Bronchial epithelial cell (primary cell): Measurements from ENCODE around the gene TGM5. TPM values are rescaled to one million over a fixed set of nuclear protein-coding genes. Genes with fewer than 3 reads are reported as not detected.

Experiments
- DNase-seq: peaks from one replicate; pipeline ENCODE4 v3.0.0-alpha.2; 2010; ENCODE audit warnings: low read depth
- FAIRE-seq: peaks from 2 replicates; lab custom pipeline; 2011; peaks lifted over from hg19 to GRCh38; lab: Jason Lieb, UNC
- H3K27me3 ChIP-seq: 2 replicates; pipeline ENCODE4 v1.5.1; 2011; ENCODE audit warnings: low read length; ENCODE audit not compliant: control insufficient read depth, insufficient read depth
- H3K36me3 ChIP-seq: 2 replicates; pipeline ENCODE4 v1.5.1; 2011; ENCODE audit warnings: low read length; ENCODE audit not compliant: control insufficient read depth, insufficient read depth
- H3K4me3 ChIP-seq: 2 replicates; pipeline ENCODE4 v1.5.1; 2011; ENCODE audit warnings: mild to moderate bottlenecking, low read depth, low read length, control low read depth
- total RNA-seq: library from RNA; depleted of rRNA; stranded (reverse); fragments of >200 nt; gene quantifications from 2 replicates; pipeline ENCODE4 v1.2.1, GENCODE V29; 2014
- TF ChIP-seq, protein P1 (sequence below): IDR thresholded peaks from 2 replicates; pipeline ENCODE4 v1.5.1; 2011; ENCODE audit warnings: mild to moderate bottlenecking, moderate library complexity, low read length, control low read depth, inconsistent platforms; ENCODE audit not compliant: insufficient read depth, severe bottlenecking

TGM5 gene
- total RNA-seq, 1 donor from 2014 or later = under 0.01 TPM

- no peak for FAIRE-seq
- TF ChIP-seq, protein P1, sequence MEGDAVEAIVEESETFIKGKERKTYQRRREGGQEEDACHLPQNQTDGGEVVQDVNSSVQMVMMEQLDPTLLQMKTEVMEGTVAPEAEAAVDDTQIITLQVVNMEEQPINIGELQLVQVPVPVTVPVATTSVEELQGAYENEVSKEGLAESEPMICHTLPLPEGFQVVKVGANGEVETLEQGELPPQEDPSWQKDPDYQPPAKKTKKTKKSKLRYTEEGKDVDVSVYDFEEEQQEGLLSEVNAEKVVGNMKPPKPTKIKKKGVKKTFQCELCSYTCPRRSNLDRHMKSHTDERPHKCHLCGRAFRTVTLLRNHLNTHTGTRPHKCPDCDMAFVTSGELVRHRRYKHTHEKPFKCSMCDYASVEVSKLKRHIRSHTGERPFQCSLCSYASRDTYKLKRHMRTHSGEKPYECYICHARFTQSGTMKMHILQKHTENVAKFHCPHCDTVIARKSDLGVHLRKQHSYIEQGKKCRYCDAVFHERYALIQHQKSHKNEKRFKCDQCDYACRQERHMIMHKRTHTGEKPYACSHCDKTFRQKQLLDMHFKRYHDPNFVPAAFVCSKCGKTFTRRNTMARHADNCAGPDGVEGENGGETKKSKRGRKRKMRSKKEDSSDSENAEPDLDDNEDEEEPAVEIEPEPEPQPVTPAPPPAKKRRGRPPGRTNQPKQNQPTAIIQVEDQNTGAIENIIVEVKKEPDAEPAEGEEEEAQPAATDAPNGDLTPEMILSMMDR = no peak
- DNase-seq = no peak
- H3K27me3 ChIP-seq = no peaks in the 10 kb centered on the region
- no peak overlapping the region for H3K4me3 ChIP-seq
- H3K36me3 ChIP-seq = no peaks in the 10 kb centered on the region
Measured at GRCh38 chr15:43249236-43249635, 17.5 kb downstream of the TGM5 start.

GRCh38 chr15:43246261-43246774 is 20.4 kb downstream of the TGM5 start:
- H3K4me3 ChIP-seq = no peak overlapping the region
- FAIRE-seq = no peak
- no peaks in the 10 kb centered on the region for H3K27me3 ChIP-seq
- no peak for DNase-seq
- no peaks in the 10 kb centered on the region for H3K36me3 ChIP-seq
- TF ChIP-seq, protein P1 = no peak

DNA sequence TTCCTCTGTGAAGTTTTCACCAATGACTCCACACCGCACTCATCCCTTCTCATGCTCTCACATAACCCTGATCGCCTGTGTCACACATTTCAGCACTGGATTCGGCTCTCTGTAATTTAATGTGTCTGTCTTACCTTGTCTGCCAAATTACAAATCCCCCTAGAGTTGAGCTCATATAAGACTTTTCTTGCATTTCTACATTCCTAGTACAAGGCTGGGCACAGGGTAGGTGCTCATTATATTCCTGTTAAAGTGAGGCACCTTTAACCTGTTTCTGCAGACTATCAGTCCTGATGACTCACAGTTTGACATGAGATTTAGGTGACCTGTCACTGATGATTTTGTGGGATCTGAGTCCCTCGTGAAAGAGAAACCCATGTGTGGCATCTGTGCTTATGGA is 22.6 kb downstream of the TGM5 start:
- FAIRE-seq (peak; percentile 88), DNase-seq (no peak)
- Histone ChIP-seq H3K27me3 (peaks cover 2% of the 10 kb centered on the region), H3K4me3 (no peak overlapping the region), H3K36me3 (no peaks in the 10 kb centered on the region)
- TF ChIP-seq, protein P1 = no peak

- Histone ChIP-seq H3K27me3 (peaks cover 2% of the 10 kb centered on the region), H3K4me3 (no peak overlapping the region), H3K36me3 (no peaks in the 10 kb centered on the region)
- FAIRE-seq = peak; percentile 75
- DNase-seq = peak; percentile 21
- TF ChIP-seq, protein P1 = no peak
Measured at GRCh38 chr15:43243020-43243645, 23.6 kb downstream of the TGM5 start.

DNA sequence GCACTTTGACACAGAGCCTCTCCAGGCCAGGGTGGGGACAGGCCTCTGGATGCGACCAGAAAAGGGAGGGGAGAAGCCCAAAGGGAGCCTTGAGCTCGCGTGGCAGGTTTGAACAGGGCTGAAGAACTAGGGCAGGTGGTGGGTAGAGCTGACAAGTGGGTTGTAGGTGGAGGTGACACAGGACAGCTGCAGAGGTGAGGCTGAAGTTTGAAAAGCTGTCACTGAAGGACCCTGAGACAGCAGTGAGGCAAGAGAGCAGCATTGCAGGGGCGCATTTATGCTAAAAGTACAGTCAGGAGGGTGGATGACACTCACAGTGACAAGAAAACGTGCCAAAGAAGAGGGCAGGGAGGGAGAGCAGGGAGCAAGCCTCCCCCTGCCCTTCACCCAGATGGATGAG is 24.1 kb downstream of the TGM5 start:
- FAIRE-seq = no peak

More for the DNA sequence above, 24.1 kb downstream of the TGM5 start:
- no peaks in the 10 kb centered on the region for H3K36me3 ChIP-seq
- peaks cover 2% of the 10 kb centered on the region for H3K27me3 ChIP-seq
- H3K4me3 ChIP-seq = no peak overlapping the region
- TF ChIP-seq, protein P1 = no peak
- no peak for DNase-seq
